RWPE1 (cell line): ENCODE data around the gene SOX8.

Source experiments
- CTCF ChIA-PET: fragments of 350-600 bp; sonication (Branson Sonifier 250); formaldehyde crosslinking; extraction: SDS; loops from one replicate; lab custom pipeline; 2021; lab: Yijun Ruan, JAX
- POLR2A ChIA-PET: fragments of 400-600 bp; formaldehyde crosslinking; extraction: SDS; loops from one replicate; lab custom pipeline; 2020; ENCODE audit warnings: antibody characterized with exemption; ENCODE audit not compliant: low non-redundant PET; lab: Yijun Ruan, JAX
- DNase-seq: peaks from one replicate; pipeline ENCODE4 v3.0.0; 2012; ENCODE audit warnings: low spot score
- H3K27ac ChIP-seq: fragments of 450-650 bp; 2 replicates; pipeline ENCODE4 v1.5.1; 2017
- CTCF ChIP-seq: fragments of 450-650 bp; conservative IDR thresholded peaks from 2 replicates; pipeline ENCODE4 v1.5.1; 2017; ENCODE audit warnings: low read depth, mild to moderate bottlenecking

The SOX8 gene

GRCh38 chr16:1027501-1027815, 45.9 kb downstream of the SOX8 start:
- no peak for TF ChIP-seq CTCF
- POLR2A ChIA-PET = no interaction called here
- CTCF ChIA-PET = interaction anchor here (0.6 kb wide), 1 partner anchor 29 kb away, joined by 3 read pairs; no protein-coding TSS in a partner anchor
- DNase-seq = no peak
- H3K27ac ChIP-seq = no peak overlapping the region

- POLR2A ChIA-PET = no interaction called here
- TF ChIP-seq CTCF = no peak
- CTCF ChIA-PET = interaction anchor here (0.6 kb wide), 1 partner anchor 30 kb away, joined by 3 read pairs; no protein-coding TSS in a partner anchor
Measured at GRCh38 chr16:1028056-1028455, 46.5 kb downstream of the SOX8 start.

GRCh38 chr16:1028524-1029258, 47.1 kb downstream of the SOX8 start:
- POLR2A ChIA-PET = no interaction called here
- TF ChIP-seq CTCF = no peak
- no peak overlapping the region for H3K27ac ChIP-seq
- CTCF ChIA-PET = no interaction called here
- DNase-seq = no peak

More at GRCh38 chr16:1028056-1028455, 46.5 kb downstream of the SOX8 start:
- H3K27ac ChIP-seq = no peak overlapping the region
- DNase-seq = no peak

- TF ChIP-seq CTCF = no peak
- ChIA-PET POLR2A (no interaction called here), CTCF (no interaction called here)
- DNase-seq = no peak
- H3K27ac ChIP-seq = no peak overlapping the region
Measured at GRCh38 chr16:1029259-1029545, 47.6 kb downstream of the SOX8 start.

- CTCF ChIA-PET = interaction anchor here (0.6 kb wide), 1 partner anchor 33 kb away, joined by 3 read pairs; no protein-coding TSS in a partner anchor
- DNase-seq = no peak
- POLR2A ChIA-PET = no interaction called here
Measured at GRCh38 chr16:1030473-1030901, 48.9 kb downstream of the SOX8 start.

GRCh38 chr16:1031666-1032065, 50.1 kb downstream of the SOX8 start:
- DNase-seq = no peak
- POLR2A ChIA-PET = no interaction called here
- CTCF ChIA-PET = no interaction called here
- TF ChIP-seq CTCF = no peak
- H3K27ac ChIP-seq = no peak overlapping the region

More at GRCh38 chr16:1030473-1030901, 48.9 kb downstream of the SOX8 start:
- no peak for TF ChIP-seq CTCF
- no peak overlapping the region for H3K27ac ChIP-seq
